K562 (cell line): ENCODE results near the gene EML3. TPM values are rescaled to one million over a fixed set of nuclear protein-coding genes. Genes with fewer than 3 reads are reported as not detected.

Source experiments
- BRD4 ChIP-seq: fragments of 200-600 bp; sonication (generic); IDR thresholded peaks from 2 replicates; pipeline ENCODE4 v1.6.1; 2017; ENCODE audit warnings: inconsistent platforms
- BRF2 ChIP-seq: IDR thresholded peaks from 3 replicates; pipeline ENCODE4 v1.6.1; 2011; ENCODE audit warnings: borderline replicate concordance, mild to moderate bottlenecking; ENCODE audit not compliant: insufficient read length, insufficient read depth
- DIDO1 ChIP-seq: fragments of 450-650 bp; IDR thresholded peaks from 2 replicates; pipeline ENCODE4 v1.6.1; 2016; ENCODE audit warnings: low read depth, missing biosample characterization, missing genetic modification characterization
- FOS ChIP-seq: IDR thresholded peaks from 3 replicates; pipeline ENCODE4 v1.6.1; 2011; ENCODE audit not compliant: insufficient read length; ENCODE audit errors: extremely low read depth
- HDAC1 ChIP-seq, 2 experiments: fragments of 450-650 bp; IDR thresholded peaks; 2 replicates each; pipeline ENCODE4 v1.6.1; 2016 to 2017; ENCODE audit warnings: inconsistent platforms in 1 of 2, mild to moderate bottlenecking in 1 of 2, moderate library complexity in 1 of 2
- HDAC2 ChIP-seq: fragments of 450-650 bp; IDR thresholded peaks from 2 replicates; pipeline ENCODE4 v1.6.1; 2016; ENCODE audit warnings: mild to moderate bottlenecking
- MAZ ChIP-seq, 2 experiments: fragments of 450-650 bp in 1 of 2; sonication (generic) in 1 of 2; formaldehyde crosslinking; IDR thresholded peaks in 1 of 2; conservative IDR thresholded peaks in 1 of 2; 2 replicates each; pipeline versions ENCODE4 v1.4.0 to v1.5.0; 2020; ENCODE audit warnings: mild to moderate bottlenecking in 1 of 2, missing genetic modification reagents in 1 of 2
- MCM2 ChIP-seq: fragments of 450-650 bp; IDR thresholded peaks from 2 replicates; pipeline ENCODE4 v1.6.1; 2017; ENCODE audit warnings: low read depth, mild to moderate bottlenecking
- MIER1 ChIP-seq: fragments of 450-650 bp; IDR thresholded peaks from 2 replicates; pipeline ENCODE4 v1.6.1; 2016; ENCODE audit warnings: antibody characterized with exemption, mild to moderate bottlenecking, low read depth
- MTA3 ChIP-seq: fragments of 450-650 bp; formaldehyde crosslinking; IDR thresholded peaks from 2 replicates; pipeline ENCODE4 v1.6.1; 2017; ENCODE audit warnings: mild to moderate bottlenecking, borderline replicate concordance
- PHF8 ChIP-seq: fragments of 200-600 bp; sonication (generic); IDR thresholded peaks from 2 replicates; pipeline ENCODE4 v1.6.1; 2012; ENCODE audit warnings: mixed run types, mild to moderate bottlenecking, inconsistent platforms, low read length, moderate library complexity, borderline replicate concordance
- POLR2G ChIP-seq: fragments of 200-400 bp; formaldehyde crosslinking; IDR thresholded peaks from 2 replicates; pipeline ENCODE4 v1.6.1; 2017; ENCODE audit warnings: low read depth, mild to moderate bottlenecking, antibody characterized with exemption, low read length, moderate library complexity
- POLR2H ChIP-seq: IDR thresholded peaks from 2 replicates; pipeline ENCODE4 v1.6.1; 2016; ENCODE audit warnings: missing genetic modification characterization, low read depth, mild to moderate bottlenecking, control low read depth, missing compliant biosample characterization, moderate library complexity
- PRDM10 ChIP-seq: fragments of 450-650 bp; IDR thresholded peaks from 2 replicates; pipeline ENCODE4 v1.6.1; 2018; ENCODE audit not compliant: partially characterized antibody
- RB1 ChIP-seq: fragments of 450-650 bp; IDR thresholded peaks from 2 replicates; pipeline ENCODE4 v1.6.1; 2017; ENCODE audit warnings: low read depth, mild to moderate bottlenecking
- RFX7 ChIP-seq: fragments of 250-450 bp; sonication (Bioruptor Pico); IDR thresholded peaks from 2 replicates; pipeline ENCODE4 v1.5.1; 2021; ENCODE audit warnings: mild to moderate bottlenecking
- SRSF1 ChIP-seq: fragments of 200-400 bp; formaldehyde crosslinking; IDR thresholded peaks from 2 replicates; pipeline ENCODE4 v1.6.1; 2017; ENCODE audit warnings: mild to moderate bottlenecking, low read depth, low read length, moderate library complexity
- STAT5A ChIP-seq: IDR thresholded peaks from 2 replicates; pipeline ENCODE4 v1.6.1; 2012; ENCODE audit warnings: low read length, inconsistent platforms, borderline replicate concordance
- TFAM ChIP-seq: fragments of 250-450 bp; sonication (Bioruptor Pico); conservative IDR thresholded peaks from 2 replicates; pipeline ENCODE4 v1.5.0; 2021; ENCODE audit warnings: mild to moderate bottlenecking, moderate library complexity
- TRIM28 ChIP-seq: fragments of 450-650 bp; IDR thresholded peaks from 2 replicates; pipeline ENCODE4 v1.6.1; 2017
- ZFP36 ChIP-seq: fragments of 150-350 bp; IDR thresholded peaks from 2 replicates; pipeline ENCODE4 v1.6.1; 2018; ENCODE audit warnings: low read length, low read depth; ENCODE audit not compliant: partially characterized antibody
- ZNF121 ChIP-seq: sonication (generic); formaldehyde crosslinking; conservative IDR thresholded peaks from 2 replicates; pipeline ENCODE4 v1.8.0; 2022; ENCODE audit warnings: missing genetic modification reagents
- ZNF589 ChIP-seq: fragments of 200-800 bp; sonication (Bioruptor generic); IDR thresholded peaks from 2 replicates; pipeline ENCODE4 v1.6.1; 2016; ENCODE audit warnings: low read depth, missing genetic modification characterization, missing compliant biosample characterization
- ZNF740 ChIP-seq, 3 experiments: fragments of 200-800 bp in 1 of 3; sonication (Bioruptor generic) in 1 of 3; sonication (generic) in 1 of 3; formaldehyde crosslinking in 1 of 3; IDR thresholded peaks; 2 replicates each; pipeline versions ENCODE4 v1.6.1 to v1.8.0; 2016 to 2022; ENCODE audit warnings: mild to moderate bottlenecking in 2 of 3, missing compliant biosample characterization in 2 of 3, missing genetic modification characterization in 2 of 3, missing genetic modification reagents in 1 of 3
- polyA plus RNA-seq, 8 experiments: library from polyadenylated mRNA; depleted of rRNA in 4 of 8; stranded (reverse) in 5 of 8; unstranded in 3 of 8; fragments of >200 nt; fragmentation: Nextera tagmentation in 2 of 8; fragmentation: Illumina TruSeq in 1 of 8; extraction: Ambion mirVana in 2 of 8; extraction: Trizol in 1 of 8; gene quantifications; 2 replicates each; pipeline versions ENCODE4 v1.2.1 to v1.2.3, GENCODE V29; 2011 to 2014; ENCODE audit warnings: inconsistent platforms in 1 of 8, missing spikeins in 1 of 8
- total RNA-seq, 7 experiments: library from RNA; depleted of rRNA in 6 of 7; stranded (reverse); fragments of >200 nt in 6 of 7; fragmentation: Illumina TruSeq in 2 of 7; extraction: Trizol in 2 of 7; gene quantifications; 2 replicates each; pipeline versions ENCODE4 v1.2.1 to v1.2.3, GENCODE V29; 2011 to 2021; ENCODE audit warnings: low replicate concordance in 1 of 7

EML3 gene
- total and polyA plus RNA-seq, 9 of the 15 experiments (the other 6 are each of a cell fraction or from before 2014, with no cell fraction given) = 0.32 to 90.5 (median 26.4) TPM

- TF ChIP-seq RFX7 (no peak), ZNF589 (CRISPR knock-in tag) (no peak), MAZ (CRISPR knock-in tag; conservative IDR thresholded peaks at IDR 0.05 in 1 of 2, IDR thresholded peaks at IDR 0.05 in 1 of 2) (peak; percentile 41 to 87; a peak in 3 of 4 replicates), RB1 (no peak), ZNF121 (CRISPR knock-in tag) (no peak), TRIM28 (no peak), PRDM10 (peak; percentile 85), ZNF740 (CRISPR knock-in tag; IDR thresholded peaks at IDR 0.05) (peak; percentile 99), ZNF740 (tag; IDR thresholded peaks at IDR 0.05) (peak in 1 of 2 experiments; percentile 91; a peak in 2 of 4 replicates), MCM2 (no peak), FOS (peak; percentile 65), BRF2 (no peak), POLR2G (peak; percentile 50; the same call in 1 of the 2 replicates), STAT5A (no peak), DIDO1 (tag) (no peak), HDAC1 (IDR thresholded peaks at IDR 0.05) (peak; percentile 64 to 65; a peak in 2 of 4 replicates), TFAM (no peak), POLR2H (tag) (peak; percentile 59), SRSF1 (no peak), MTA3 (peak; percentile 24; the same call in 1 of the 2 replicates), PHF8 (no peak), MIER1 (no peak), BRD4 (no peak), ZFP36 (no peak), HDAC2 (peak; percentile 80)
Observed at GRCh38 chr11:62599069-62599696, 13.4 kb downstream of the EML3 start (continued).
